HG03558 (cell line): ENCODE measurements around the gene RAI1.

Experiments used
- ATAC-seq: cut with Tn5 transposase; IDR thresholded peaks from one replicate; pipeline ENCODE4 v1.9.1; 2021; ENCODE audit warnings: moderate number of reproducible peaks; ENCODE audit not compliant: unreplicated experiment; ENCODE audit errors: extremely low read depth

Gene RAI1

GRCh38 chr17:17661834-17662385 is 19.3 kb upstream of the RAI1 start:
- no peak for ATAC-seq

DNA sequence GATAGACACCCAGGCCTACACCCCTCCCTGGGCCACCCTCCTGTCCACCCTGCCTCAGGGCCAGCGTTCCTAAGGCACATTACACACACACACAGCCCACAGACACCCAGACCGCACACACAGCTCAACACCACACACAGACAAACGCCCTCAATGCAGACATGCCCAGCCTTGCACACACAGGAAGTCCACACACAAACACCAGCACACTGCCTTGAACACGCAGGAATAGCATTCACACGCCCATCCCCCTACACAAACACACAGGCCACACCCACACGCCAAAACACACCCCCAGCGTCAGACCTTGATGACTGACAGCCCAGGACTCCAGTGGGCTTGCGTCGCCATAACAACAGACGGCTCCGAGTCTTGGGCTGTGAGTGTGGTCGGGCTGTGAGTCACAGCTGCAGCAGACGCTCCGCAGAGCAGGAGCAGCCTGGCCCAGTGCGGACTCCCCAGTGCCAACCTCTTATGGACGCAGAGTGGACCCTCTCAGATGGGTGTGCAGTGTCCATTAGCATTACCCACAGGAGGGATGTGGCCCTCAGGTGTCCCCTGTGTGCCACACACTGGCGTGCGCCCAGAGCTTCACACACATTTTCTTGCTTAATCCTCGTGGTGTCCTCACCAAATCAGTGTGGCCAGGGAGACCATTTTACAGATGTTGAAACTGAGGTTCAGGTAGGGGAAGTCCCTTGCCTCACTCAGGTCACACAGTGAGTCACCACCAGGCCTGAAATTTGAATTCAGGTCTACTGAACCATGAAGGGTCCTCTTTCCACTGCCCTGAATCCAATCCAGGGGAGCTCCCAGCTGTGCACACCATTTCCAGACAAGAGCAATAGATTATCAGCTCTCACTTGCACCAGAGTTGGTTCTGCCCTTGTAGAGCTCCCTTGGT is 17.8 kb upstream of the RAI1 start:
- peak; percentile 50 for ATAC-seq

DNA sequence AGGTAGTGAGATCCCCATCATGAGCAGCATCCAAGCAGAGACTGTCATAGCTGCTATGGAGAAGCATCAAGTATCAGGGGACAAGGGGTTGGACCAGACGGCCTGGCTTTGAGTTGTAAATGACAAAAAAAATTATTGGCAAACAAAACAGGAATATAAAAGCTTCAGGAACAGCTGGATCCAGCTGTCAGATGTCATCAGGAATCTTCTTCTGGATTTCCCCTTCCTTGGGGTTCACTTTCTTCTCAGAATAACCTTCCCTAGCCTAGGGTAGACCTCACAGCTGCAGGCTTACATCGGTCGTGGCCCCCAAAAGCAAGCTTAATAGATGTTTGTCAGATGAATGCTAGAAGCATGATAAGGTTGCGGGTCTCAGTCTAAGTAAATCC is 17.2 kb upstream of the RAI1 start:
- ATAC-seq: no peak

DNA sequence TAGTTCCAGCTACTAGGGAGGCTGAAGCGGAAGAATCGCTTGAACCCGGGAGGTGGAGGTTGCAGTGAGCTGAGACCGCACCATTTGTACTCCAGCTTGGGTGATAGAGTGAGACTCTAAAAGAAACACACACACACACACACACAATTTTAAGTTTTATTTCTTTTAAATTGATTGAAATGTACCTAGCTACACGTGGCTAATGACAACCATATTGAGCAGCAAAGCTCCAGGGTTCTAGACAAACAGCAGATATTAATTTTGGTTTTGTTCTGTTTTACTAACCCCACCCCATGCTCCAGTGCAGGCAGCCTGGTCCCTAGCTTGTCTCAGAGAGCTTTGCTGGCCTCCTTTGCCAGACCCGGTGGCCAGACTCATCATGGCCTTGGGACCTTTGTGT is 16.0 kb upstream of the RAI1 start:
- ATAC-seq: no peak

GRCh38 chr17:17666111-17666714 is 15.0 kb upstream of the RAI1 start:
- no peak for ATAC-seq

DNA sequence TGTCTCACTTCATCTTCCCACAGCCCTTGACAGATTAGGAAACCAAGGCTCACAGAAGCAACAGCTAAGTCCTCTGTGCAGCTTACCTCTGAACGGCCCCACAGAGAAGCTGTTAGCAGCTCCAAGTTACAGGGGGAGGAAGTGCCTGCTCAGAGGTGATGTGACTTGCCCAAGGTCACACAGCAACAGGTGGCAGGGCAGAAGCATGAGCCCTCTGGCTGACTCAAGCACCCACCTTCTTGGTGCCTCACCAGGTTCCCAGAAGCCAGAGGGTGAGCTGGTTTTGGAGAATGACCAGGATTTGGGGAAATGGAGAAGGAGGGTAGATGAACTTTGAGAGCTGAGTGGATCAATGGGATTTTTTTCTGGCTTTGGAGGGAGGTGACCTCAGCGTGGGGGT is 14.0 kb upstream of the RAI1 start:
- ATAC-seq: no peak

DNA sequence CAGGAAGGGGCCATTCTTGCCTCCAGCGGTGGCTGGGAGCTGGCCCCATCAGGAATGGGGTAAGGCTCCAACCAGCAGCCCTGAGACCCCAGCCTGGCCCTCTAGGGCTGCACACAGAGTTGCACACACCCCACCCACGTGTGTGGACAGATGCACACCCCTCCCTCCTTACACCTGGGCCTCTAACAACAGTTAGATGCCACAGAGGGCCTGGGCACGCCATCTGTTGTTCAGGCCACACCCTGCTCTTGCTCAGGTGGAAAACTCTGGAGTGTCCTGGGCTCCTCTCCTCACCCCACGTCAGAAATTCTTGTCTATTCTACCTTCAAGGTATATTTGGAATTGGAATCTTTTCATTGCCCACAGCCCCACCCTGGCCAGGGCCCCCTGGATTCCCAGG is 13.3 kb upstream of the RAI1 start:
- ATAC-seq: no peak

GRCh38 chr17:17668358-17668757 is 12.9 kb upstream of the RAI1 start:
- ATAC-seq: no peak

- ATAC-seq: no peak
Measured at GRCh38 chr17:17668775-17669579, 12.3 kb upstream of the RAI1 start.

DNA sequence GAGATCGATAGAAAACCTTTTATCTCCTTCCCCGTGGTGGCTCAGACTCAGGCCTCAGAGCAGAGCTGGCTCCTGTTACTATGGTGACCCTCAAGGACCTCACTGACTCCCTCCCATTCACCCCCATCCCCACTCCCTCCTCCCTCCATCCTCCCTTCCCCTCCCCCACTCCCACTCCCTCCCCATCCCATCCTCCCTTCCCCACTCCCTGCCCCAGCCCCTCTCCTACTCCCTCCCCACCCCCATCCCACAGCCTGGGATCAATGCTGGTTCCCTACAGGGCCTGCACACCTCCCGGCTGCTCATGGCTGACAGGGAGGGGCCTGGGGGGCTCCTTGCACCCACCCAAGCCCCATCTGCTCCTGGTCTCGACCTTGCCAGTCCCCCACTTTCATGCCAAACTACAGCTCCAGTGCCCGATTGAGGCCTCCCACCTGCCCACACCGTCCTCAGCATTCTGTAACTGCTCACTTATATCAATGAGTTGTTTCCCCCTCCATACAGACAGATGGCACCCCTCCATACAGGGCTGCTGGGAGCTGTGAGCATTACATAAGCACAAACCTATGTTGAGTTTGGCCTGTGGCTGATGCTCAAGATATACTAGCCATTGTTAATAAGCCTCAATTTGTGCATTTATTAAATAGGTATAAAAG is 11.6 kb upstream of the RAI1 start:
- ATAC-seq: no peak

DNA sequence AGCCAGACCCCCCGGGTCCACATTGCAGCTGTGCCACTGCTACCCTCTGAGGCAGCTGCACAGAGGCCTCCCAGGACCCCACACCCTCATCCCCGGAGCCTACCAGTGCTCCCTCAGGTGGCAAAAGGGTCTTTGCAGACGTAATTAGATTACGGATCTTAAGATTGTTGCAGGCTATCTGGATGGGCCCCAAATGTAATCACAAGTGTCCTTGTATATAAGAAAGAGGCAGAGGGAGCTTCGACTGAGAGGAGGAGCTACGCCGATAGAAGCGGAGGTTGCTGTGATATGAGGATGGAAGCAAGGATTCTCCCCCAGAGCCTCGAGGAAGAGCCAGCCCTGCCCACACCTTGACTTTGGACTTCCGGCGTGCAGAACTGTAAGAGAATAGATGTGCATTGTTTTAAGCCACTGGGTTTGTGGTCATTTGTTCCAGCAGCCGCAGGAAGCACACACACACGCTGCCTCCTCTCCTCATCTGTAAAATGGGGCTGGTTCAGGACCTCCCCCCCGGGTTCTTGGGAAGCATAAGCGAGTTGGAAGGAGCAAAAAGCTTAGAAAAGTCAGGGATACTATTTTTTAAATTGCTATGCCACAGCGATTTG is 10.5 kb upstream of the RAI1 start:
- ATAC-seq: no peak

DNA sequence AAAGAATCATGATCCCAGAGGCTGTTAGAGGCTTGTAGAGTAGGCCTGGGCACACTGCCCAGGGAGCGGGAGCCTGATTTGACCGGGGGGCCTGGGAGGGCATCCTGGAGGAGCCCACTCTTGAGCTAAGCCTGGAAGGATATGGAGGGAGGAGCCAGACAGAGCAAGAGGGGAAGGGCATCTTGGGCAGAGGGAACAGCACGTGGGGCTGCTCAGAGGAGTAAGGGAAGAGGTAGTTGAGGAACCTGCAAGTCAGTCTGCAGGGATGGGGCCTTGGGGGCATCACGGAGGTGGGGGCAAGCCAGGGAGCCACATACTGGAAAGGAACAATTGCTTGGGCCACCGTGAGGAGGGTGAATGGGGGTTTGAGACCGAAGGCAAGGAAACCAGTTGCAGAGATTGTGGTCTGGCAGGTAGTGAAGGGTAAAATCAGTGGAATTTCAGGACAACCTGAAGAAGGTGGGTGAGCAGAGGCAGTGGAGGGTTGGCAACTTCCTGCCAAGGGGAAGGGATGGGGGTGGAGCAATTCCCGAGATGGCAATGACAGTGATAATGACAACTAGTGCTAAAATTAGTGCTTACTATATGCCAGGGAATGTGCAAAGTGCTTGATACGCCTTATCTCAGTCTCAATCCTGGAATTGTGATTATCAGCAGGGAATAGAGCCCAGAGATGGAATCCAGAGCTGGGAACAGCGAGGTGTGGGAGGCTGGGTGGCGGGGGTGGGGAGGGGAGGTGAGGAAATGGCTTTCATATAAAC is 9.7 kb upstream of the RAI1 start:
- no peak for ATAC-seq

DNA sequence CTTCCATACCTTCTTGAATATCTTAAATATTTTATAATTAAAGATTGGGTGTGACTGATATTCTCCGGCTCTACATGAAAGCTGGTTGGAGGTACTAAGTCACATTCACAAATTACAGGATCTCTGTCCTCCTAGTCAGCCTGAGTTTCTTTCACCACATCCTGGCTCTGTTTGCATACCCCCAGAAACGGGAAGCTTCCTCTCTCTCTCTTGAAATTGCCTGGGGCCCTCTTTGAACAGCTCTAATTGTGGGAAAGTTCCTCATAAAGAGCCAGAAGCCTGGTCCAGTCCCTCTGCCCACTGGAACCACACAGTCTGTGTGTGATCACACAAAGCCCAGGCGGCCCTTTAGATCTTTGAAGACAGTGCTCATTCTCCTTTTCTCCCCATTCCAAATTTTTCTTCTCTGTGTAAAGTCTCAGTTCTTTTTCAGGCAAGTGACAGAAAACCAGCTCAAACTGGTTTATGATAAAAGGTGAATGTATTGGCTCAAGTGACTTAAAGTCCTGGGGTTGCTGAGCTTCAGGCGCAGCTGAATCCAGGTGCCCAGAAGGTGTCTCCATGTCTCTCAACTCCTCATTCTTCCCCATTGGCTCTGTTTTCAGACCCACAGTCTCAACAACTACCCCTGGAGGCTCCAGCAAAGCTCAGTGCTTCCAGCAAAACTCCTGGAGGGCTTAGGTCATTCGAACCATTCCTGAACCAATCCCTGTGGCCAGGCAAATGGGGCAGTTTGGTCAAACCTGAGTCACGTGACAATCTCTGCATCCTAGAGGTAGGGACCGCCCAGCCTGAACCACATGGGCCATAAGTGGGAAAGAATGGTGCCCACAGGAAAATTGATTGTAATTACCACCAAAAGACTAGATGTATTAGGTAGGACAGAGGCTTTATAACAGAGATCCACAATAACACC is 8.5 kb upstream of the RAI1 start:
- ATAC-seq: no peak

GRCh38 chr17:17675416-17675815 is 5.8 kb upstream of the RAI1 start:
- no peak for ATAC-seq

DNA sequence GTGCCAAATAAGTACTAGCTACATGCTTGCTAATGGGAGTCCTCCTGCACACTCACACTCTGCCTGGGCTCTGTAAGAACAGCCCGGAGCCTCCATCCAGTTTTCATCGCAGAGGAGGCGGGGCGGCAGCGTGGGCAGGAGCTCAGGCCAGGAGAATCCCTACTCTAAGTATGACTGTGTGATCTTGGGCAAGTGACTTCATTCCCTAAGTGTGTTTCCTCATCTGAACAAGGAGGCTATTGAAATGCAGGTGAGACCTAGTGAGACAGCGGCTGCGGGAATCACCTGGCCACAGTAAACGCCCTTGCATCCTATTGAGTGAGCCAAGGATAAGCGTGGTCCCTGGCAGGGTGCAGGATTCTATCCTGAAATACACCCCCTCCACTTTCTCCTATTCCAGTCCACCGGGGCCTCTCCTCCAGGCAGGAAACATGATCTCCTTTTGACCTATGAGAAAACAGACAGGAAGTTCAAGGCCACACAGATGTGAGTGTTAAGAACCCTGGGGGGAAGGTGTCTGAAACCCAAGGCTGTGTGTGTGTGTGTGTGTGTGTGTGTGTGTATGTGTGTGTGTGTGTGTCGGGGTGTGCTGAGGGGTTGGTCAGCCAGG is 5.2 kb upstream of the RAI1 start:
- ATAC-seq: no peak

GRCh38 chr17:17676752-17677151 is 4.5 kb upstream of the RAI1 start:
- no peak for ATAC-seq

DNA sequence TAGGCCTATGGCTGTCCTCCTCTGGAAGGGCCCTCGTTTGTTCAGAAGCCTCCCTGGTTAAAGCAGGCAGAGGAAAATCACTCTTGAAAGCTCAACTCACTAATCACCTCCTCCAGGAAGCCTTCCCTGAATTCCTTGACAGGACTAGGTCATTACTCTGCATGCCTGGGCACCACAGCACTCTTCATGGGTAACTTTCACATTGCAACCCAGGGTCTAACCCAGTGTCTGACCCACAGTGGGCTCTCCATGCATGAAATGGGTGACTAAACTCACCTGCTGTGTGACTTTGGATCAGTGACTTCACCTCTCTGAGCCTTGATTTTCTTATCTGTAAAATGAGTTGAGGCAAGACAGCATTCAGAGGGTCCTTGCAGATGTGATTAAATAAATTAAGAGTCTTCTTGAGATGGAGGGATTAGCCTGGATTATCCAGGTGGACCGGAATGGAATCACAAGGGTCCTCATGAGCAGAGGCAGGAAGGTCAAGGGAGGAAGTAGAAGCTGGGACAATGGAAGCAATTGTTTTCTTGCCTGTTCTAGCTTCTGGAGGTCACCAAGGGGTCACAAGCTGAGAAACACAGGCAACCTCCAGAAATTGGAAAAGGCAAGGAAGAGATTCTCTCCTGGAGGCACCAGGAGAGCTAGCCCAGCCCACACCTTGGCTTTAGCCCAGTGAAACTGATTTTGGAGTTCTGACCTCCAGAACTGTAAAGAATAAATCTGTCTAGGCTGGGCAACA is 3.8 kb upstream of the RAI1 start:
- no peak for ATAC-seq
